Peyer's patch (tissue), 4 donors: ENCODE results near the gene CD28.

Experiments
- POLR2A ChIP-seq, 2 donors: fragments of 450-650 bp; IDR thresholded peaks; one replicate each; pipeline ENCODE4 v1.5.1; 2017; ENCODE audit warnings: antibody characterized with exemption in 2 of 2, mild to moderate bottlenecking in 2 of 2, moderate library complexity in 2 of 2
- TF ChIP-seq, protein P1 (sequence below), 6 experiments: fragments of 450-650 bp in 4 of 6; fragments of 200-600 bp in 2 of 6; sonication (generic) in 1 of 6; IDR thresholded peaks; one replicate each; pipeline ENCODE4 v1.5.1; 2017 to 2019; ENCODE audit warnings: antibody characterized with exemption in 6 of 6, mild to moderate bottlenecking in 3 of 6, moderate library complexity in 1 of 6

DNA sequence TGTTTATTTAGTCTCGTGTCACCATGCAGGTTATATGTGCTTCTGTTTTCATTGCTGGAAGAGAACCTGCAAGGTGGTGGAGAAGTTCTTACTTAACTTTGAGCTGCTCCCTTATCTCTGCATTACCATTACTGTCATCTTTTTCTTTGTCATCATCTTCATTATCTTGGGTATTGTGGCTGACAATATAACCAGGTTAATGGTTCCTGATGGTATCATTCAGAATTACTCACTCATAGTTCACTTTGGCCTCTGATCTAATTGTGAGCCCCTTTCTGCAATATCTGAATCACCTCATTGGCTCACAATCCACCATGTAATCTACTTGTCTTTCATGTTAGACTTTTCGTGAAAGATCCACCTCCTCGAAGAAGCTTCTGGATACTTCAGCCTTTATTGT is 5.0 kb downstream of the CD28 start:
- TF ChIP-seq, protein P1, sequence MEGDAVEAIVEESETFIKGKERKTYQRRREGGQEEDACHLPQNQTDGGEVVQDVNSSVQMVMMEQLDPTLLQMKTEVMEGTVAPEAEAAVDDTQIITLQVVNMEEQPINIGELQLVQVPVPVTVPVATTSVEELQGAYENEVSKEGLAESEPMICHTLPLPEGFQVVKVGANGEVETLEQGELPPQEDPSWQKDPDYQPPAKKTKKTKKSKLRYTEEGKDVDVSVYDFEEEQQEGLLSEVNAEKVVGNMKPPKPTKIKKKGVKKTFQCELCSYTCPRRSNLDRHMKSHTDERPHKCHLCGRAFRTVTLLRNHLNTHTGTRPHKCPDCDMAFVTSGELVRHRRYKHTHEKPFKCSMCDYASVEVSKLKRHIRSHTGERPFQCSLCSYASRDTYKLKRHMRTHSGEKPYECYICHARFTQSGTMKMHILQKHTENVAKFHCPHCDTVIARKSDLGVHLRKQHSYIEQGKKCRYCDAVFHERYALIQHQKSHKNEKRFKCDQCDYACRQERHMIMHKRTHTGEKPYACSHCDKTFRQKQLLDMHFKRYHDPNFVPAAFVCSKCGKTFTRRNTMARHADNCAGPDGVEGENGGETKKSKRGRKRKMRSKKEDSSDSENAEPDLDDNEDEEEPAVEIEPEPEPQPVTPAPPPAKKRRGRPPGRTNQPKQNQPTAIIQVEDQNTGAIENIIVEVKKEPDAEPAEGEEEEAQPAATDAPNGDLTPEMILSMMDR (IDR thresholded peaks at IDR 0.05) = no peak
- TF ChIP-seq POLR2A (IDR thresholded peaks at IDR 0.05) = no peak
